SK-N-DZ (cell line): ENCODE results near the gene DLGAP4.
A peak's percentile ranks its signal among the peaks of the same experiment; 100 is the strongest.

Experiments used
- DNase-seq: peaks from one replicate; pipeline ENCODE4 v3.0.0-alpha.2; 2015; ENCODE audit warnings: low spot score

The DLGAP4 gene

DNA sequence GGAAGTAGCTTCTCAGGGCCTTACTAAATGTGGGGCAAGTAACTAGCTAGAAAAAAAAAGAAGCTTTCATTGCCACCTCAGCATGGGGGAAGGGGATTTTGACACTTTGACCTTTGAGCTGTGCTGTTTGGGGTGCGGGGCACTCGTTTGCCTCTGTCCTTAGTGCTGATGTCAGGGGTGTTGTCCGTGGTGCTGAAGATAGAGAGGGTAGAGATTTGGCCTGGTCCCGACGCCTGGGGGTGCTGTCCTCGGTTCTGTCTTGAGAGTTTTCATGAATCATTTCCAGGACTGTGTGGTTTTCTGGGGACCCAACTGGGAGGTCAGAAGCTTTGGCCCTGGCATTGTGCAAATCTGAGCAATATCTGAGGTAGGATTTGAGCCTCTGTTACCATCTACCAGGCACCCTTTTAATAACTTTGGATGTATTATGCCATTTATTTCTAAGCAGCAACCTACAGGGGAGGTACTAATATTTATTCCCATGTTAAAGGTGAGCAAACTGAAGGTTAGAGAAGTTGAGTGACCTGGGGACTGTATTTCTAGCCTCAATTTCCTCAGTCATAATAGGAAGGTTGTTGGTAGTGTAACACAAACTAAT is 78.0 kb downstream of the DLGAP4 start:
- DNase-seq, result no peak

GRCh38 chr20:36385503-36385902 is 79.4 kb downstream of the DLGAP4 start:
- peak; percentile 78 for DNase-seq

DNA sequence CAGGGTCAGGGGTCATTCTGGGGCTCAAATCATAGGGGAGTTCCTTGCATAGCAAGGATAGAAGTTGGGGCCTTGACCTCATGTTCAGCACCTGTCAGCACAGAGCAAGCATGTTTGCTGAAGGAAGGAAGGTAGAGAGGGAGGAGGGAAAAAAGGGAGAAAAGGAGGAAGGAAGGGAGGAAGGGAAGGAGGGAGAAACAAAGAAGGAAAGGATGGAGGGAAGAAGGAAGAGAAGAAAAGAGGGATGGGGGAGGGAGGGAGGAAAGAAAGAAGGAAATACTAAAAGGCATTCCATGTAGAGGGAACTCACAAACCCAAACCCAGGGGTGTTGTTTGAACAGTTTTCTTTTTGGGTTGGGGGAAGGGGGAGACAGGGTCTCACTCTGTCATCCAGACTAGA is 80.1 kb downstream of the DLGAP4 start:
- no peak for DNase-seq

DNA sequence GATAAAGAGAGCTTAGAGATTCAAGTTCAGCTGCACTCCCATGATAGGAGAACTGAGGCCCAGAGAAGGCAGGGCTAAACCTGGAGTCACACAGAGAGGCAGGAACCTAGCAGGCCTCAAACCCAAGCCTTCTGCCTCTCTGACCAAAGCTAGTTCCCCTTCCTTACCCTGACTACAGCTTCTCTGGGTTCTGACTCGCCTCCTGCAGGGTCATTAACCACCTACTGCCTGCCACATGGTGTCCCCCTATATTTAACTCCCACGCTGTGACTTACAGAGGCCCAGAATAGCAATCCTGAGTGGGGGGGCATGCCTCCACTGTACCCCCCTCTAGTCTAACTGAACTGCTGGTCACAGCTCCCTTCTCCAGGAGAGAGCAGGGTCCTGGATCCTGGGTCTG is 84.1 kb downstream of the DLGAP4 start:
- no peak for DNase-seq

GRCh38 chr20:36390719-36391415 is 84.7 kb downstream of the DLGAP4 start:
- no peak for DNase-seq

DNA sequence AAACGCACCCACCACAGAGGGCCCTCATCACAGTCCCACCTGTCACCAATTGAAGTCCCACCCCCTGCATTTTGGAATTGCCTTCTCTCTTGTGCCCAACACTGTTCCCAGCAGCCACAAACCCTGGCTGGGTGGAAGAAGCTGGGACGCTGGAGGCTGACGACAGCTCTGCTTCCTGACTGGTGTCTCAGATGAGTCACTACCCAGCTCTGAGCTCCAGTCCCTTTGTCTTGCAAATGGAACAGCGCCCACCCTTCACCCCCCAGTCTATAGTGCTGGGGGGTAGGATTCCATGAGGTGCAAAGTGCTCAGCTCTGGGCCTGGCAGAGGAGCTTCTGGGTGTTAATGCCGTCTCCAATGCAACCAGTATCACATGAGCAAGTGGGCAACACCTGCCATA is 85.3 kb downstream of the DLGAP4 start:
- DNase-seq, result no peak

GRCh38 chr20:36391955-36392354 is 85.8 kb downstream of the DLGAP4 start:
- no peak for DNase-seq

- DNase-seq, result no peak
Measured at GRCh38 chr20:36392989-36393388, 86.8 kb downstream of the DLGAP4 start.

DNA sequence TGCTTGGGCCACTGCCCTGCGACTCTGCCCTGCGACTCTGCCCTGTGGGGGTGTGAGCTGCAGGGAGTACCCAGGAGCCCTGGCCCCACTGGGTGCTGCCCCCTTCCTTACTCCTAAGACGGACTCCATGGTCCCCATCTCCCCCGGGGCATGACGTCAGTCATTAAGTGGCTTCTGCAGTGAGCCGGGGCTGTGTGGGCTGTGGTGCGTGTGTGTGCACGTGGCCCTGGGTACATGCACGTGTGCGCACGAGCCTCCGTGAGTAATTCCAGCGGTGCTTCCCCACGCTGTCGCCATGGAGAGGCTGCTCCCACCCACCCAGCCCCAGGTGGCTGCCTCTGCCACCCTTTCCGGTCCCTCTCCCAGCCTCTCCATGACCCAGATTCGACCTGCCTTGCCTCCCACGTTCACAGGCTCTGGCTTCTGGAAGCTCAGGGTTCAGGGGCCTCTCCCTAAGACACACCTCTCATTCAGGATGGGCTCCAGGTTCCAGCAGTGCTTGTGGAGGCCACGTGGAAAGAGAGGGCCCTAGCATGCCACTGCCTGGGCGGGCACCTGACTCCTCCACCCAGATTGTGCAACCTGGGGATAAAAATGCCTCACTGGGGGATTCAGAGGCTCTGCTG is 88.3 kb downstream of the DLGAP4 start:
- DNase-seq, result peak; percentile 78

DNA sequence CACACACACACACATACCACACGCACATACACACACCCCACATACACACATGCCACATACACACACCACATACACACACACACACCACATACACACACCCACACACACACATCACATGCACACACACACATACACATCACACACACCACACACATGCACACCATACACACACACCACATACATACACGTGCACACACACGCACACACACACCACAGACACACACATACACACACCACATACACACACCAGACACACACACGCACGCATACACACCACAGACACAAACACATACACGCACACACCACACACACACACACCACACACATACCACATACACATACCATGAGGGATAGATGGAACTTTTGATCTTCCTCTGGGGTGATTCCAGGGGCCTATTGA is 90.2 kb downstream of the DLGAP4 start:
- no peak for DNase-seq

DNA sequence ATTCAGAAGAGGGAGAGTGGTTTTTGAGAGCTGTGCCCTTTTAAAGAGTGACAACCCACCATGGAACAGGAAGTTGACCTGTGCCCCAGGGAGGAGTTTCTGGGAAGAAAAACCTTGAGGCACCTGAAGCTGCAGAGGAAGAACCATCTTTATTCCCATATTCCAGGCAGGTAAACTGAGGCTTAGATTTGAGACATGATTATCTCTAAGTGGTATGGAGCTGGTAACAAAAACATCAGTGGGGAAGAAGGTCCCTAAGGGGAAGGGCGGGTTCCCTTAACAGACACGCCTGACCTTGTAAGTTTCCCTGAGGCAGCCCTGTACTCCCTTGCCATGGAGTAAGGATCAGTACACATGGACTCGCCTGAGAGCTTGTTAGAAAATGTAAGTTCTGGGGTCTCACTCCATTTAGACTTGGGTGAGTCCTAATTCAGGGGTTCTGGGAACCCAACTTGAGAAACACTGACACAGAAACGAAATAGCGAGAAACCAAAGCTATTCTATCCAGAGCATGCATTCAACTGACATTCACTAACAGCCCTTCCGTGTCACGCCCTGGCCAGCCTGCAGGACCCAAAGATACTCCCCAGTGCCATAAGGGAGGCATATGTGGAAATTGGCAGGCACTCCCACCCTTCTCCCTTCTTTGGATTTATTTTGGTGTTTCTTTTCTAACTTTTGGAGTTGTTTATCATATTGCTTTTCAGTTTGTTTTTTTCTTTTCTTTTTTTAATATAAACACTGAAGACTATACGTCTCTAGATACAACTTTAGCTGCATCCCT is 90.9 kb downstream of the DLGAP4 start:
- no peak for DNase-seq

DNA sequence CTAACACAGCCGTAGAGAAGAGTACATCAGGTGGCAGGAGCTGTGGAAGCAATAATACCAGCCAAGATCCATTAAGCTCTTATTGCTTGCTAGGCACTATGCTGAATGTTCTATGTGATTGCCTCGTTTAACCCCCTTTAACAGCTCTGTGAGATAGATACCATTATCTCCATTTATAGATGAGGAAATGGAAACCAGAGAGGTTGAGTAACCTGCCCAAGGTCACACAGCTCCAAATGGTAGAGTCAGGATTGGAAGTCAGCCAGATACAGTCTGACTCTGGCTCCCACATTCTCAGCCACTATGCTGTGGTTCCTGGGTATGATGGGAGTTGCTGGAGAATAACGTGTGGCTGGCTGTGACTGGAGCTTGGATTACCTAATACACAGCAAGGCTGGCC is 92.4 kb downstream of the DLGAP4 start:
- no peak for DNase-seq

- DNase-seq, result peak; percentile 78
Measured at GRCh38 chr20:36399147-36399968, 93.2 kb downstream of the DLGAP4 start.

- DNase-seq, result no peak
Measured at GRCh38 chr20:36399969-36400545, 93.9 kb downstream of the DLGAP4 start.

DNA sequence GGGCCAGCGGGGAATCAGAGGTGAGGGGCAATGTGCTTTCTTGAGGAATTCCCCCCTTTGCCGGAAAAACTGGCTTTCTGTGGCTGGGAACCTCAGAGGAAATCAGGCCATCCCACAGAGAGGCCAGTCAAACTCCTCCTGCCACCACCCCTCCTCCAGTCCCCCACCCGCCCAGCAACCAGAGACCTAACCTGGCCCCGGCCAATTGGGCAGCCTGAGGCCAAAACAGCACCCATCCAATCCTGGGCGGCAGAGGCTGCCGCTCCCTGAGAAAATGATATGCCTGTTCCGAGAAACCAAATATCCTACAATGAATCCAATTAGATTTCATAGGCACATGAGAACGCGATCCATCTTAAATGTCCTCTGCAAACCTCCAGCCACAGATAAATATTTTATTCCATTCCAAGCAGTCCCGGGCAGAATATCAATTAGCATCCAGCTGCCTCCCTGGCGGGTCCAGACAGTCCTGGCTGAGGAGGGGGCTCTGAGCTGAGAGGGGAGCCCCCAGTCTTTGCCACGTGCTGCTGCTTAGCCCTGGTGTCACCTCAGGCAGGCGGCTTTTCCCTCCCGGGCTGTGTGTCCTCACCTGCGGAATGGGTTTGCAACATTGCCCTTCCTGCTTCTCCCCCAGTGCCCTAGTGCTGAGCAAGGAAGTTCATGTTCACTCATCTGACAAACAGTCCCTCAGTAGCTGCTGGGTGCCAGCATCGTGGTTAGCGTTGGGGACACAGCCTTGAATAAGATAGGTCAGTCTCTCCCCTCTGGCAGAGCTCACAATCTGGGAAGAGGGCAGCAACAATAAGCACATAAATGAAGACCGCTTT is 95.0 kb downstream of the DLGAP4 start:
- DNase-seq, result no peak

DNA sequence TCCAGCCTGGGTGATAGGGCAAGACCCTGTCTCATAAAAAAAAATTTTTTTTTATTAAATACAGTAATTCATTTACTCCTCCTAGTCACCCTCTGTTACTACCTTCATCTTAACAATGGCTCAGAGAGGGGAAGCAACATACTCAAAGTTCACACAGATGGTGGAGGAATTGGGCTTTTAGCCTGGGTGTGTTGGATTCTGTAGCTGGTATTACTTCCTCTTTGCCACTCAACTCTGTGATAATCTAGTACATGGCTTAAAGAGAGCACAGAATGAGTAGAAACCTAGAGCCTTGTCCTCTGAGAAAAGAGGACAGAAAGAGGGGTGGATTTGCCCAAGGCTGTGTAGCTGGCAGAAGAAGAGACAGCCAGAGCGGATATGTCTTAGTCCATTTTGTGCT is 96.6 kb downstream of the DLGAP4 start:
- DNase-seq, result no peak

DNA sequence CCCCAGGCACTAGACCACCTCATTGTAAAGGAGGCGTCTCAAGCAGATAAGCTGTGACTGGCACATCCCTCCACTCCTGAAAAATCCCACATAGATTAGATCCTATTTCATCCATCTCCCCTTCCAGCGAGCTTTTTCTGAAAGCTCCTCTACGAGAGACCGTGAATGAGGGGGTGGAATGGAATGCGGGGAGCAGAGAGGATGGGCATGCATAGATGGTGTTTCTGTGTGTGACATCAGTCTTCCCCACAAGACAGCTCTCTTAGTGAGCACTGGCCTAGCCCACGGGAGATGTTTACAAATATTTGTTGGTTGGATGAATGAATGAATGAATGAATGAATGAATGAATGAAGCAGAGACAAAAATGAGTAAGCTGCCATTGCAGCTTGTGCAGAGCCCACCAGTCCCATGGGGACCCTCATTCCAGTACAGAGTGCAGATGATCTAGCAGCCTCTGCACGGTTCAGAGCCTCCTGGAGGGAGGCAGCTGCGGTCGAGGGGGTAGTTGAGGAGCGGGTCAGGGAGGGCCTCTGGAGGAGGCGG is 98.4 kb downstream of the DLGAP4 start:
- DNase-seq, result no peak

- no peak for DNase-seq
Measured at GRCh38 chr20:36405255-36405654, 99.1 kb downstream of the DLGAP4 start.

DNA sequence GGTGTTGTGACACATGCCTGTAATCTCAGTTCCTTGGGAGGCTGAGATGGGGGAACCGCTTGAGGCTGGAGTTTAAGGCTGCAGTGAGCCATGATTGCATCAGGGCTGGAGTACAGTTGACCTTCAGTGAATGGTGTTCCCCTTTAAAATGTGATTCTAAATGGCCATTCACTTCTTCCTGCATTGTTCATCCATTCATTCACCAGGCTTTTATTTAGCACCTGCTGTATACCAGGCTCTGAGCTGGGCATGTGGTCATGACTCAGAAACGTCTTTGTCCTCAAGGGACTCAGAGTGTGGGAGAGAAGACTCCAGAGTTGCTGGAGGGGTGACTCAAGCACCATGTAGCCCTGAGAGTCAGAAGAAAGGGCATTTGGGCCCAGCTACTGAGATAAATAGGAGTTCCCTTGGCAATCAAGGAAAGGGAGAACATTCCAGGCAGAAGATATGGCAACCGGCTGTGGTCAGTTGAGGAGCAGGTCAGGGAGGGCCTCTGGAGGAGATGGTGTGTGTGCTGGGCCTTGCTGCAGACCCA is 101.1 kb downstream of the DLGAP4 start:
- no peak for DNase-seq

- no peak for DNase-seq
Measured at GRCh38 chr20:36408219-36408618, 102.1 kb downstream of the DLGAP4 start.
